Gastrocnemius medialis (tissue), 4 donors: ENCODE results near the gene CATSPER4. TPM values are rescaled to one million over a fixed set of nuclear protein-coding genes. Genes with fewer than 3 reads are reported as not detected.
"Not testable (repeated sequence)": the region's sequence is repeated elsewhere in the genome, so short reads cannot be mapped to it uniquely, and the experiment has no call there.

Source experiments
- ATAC-seq, 2 donors: fragments of 150-250 bp; one replicate each; pipeline ENCODE4 v1.9.1; 2016
- DNase-seq, 2 donors: peaks; one replicate each; pipeline ENCODE4 v3.0.0-alpha.2; 2019
- H3K27ac ChIP-seq, 4 donors: fragments of 200-600 bp; sonication (generic); 1 replicate in 1 of 4; 2 replicates in 3 of 4; pipeline ENCODE4 v1.5.1; 2016 to 2018; ENCODE audit warnings: mild to moderate bottlenecking in 2 of 4, moderate library complexity in 1 of 4
- H3K27me3 ChIP-seq, 3 donors: fragments of 200-600 bp; sonication (generic) in 2 of 3; 1 replicate in 1 of 3; 2 replicates in 2 of 3; pipeline versions ENCODE4 v1.5.1 to v1.6.0; 2016 to 2019; ENCODE audit warnings: mild to moderate bottlenecking in 1 of 3, moderate library complexity in 1 of 3
- H3K36me3 ChIP-seq, 2 donors: fragments of 200-600 bp; sonication (generic) in 1 of 2; one replicate each; pipeline ENCODE4 v1.5.1; 2017 to 2018
- H3K4me1 ChIP-seq, 2 donors: fragments of 200-600 bp; sonication (generic) in 1 of 2; one replicate each; pipeline ENCODE4 v1.5.1; 2016 to 2017; ENCODE audit warnings: mild to moderate bottlenecking in 2 of 2
- H3K4me3 ChIP-seq, 4 donors: fragments of 200-600 bp; sonication (generic) in 3 of 4; 1 replicate in 1 of 4; 2 replicates in 3 of 4; pipeline ENCODE4 v1.5.1; 2016 to 2019; ENCODE audit warnings: mild to moderate bottlenecking in 2 of 4
- H3K9me3 ChIP-seq, 3 donors: fragments of 200-600 bp; sonication (generic) in 2 of 3; 1 replicate in 1 of 3; 2 replicates in 2 of 3; pipeline ENCODE4 v1.5.1; 2016 to 2019
- POLR2A ChIP-seq, 2 donors: fragments of 450-650 bp; IDR thresholded peaks; one replicate each; pipeline ENCODE4 v1.6.1; 2017; ENCODE audit warnings: antibody characterized with exemption in 2 of 2, mild to moderate bottlenecking in 2 of 2, moderate library complexity in 2 of 2
- in situ Hi-C, 4 donors: fragments of 200-750 bp; cut with MboI; loops; one replicate each; pipeline versions ENCODE4 v1.15.0 to v1.8.0; 2017; ENCODE audit warnings: low sequenced_read_pairs in 4 of 4
- intact Hi-C: fragments of 100-400 bp; cut with DNase I; formaldehyde crosslinking; loops from one replicate; pipeline ENCODE4 v1.15.1; 2023; ENCODE audit warnings: low total_unique reads
- total RNA-seq, 4 donors: library from RNA; depleted of rRNA; stranded (reverse); fragments of >200 nt; gene quantifications; one replicate each; pipeline versions ENCODE4 v1.1.0 to v1.2.3, GENCODE V29; 2016
- TF ChIP-seq, protein P1 (sequence below), 5 experiments: fragments of 450-650 bp in 3 of 5; fragments of 200-600 bp in 2 of 5; sonication (generic) in 2 of 5; IDR thresholded peaks in 4 of 5; conservative IDR thresholded peaks in 1 of 5; 1 replicate in 4 of 5; 2 replicates in 1 of 5; pipeline ENCODE4 v1.5.1; 2016 to 2019; ENCODE audit warnings: antibody characterized with exemption in 5 of 5, mild to moderate bottlenecking in 3 of 5, moderate library complexity in 3 of 5

CATSPER4 gene
- total RNA-seq, 4 donors from 2014 or later: not detected

DNA sequence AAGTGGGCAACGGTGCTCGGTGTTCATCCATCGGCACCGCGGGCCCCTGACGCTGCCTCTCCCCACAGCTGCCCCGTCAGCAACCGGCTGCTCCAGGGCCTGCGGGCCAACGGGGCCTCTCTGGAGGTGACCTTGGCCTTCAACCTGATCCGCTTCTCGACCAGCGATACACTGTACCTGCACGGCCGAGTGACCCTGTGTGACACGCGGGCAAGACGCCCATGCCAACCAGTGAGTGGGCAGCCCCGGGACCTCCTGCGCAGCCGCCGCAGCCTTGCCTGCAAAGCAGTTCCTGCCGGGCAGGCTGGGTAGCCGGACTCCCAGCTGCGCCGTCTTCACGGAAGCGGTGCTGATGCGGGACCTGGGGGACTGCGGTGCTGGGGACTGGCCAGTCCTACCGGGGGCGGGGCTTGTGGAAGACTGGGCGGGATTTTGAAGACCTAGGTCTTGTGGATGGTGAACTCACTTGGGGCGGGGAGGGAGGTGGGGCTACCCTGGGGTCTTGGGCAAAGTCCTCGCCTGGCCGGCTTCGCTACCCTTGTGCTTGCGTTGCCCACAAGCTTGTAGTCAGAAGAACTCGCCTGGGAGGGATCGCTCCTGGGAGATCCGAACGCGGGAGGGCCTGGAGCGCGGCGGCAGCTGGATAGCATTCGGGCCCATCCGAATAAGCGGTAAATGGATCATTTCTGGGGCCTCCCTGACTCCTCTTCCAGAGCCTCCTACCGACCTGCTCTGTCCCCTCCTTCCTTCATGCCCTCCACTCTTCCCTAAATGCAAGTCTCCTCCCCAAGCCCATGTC, 34.8 kb downstream of the CATSPER4 start:
- DNase-seq (peak; percentile 27 to 80), ATAC-seq (peak; percentile 69 to 84)
- H3K4me3 ChIP-seq: peak overlapping the region; percentile 59 to 67 (median 60)
- H3K4me1 ChIP-seq: peaks cover 0 to 7% of the 10 kb centered on the region in 2 donors
- no peaks in the 10 kb centered on the region for H3K27me3 ChIP-seq
- TF ChIP-seq, protein P1, sequence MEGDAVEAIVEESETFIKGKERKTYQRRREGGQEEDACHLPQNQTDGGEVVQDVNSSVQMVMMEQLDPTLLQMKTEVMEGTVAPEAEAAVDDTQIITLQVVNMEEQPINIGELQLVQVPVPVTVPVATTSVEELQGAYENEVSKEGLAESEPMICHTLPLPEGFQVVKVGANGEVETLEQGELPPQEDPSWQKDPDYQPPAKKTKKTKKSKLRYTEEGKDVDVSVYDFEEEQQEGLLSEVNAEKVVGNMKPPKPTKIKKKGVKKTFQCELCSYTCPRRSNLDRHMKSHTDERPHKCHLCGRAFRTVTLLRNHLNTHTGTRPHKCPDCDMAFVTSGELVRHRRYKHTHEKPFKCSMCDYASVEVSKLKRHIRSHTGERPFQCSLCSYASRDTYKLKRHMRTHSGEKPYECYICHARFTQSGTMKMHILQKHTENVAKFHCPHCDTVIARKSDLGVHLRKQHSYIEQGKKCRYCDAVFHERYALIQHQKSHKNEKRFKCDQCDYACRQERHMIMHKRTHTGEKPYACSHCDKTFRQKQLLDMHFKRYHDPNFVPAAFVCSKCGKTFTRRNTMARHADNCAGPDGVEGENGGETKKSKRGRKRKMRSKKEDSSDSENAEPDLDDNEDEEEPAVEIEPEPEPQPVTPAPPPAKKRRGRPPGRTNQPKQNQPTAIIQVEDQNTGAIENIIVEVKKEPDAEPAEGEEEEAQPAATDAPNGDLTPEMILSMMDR (IDR thresholded peaks at IDR 0.05 in 4 of 5, conservative IDR thresholded peaks at IDR 0.05 in 1 of 5): no peak
- TF ChIP-seq POLR2A (IDR thresholded peaks at IDR 0.05): peak in 1 of 2 donors; percentile 22
- H3K36me3 ChIP-seq: no peaks in the 10 kb centered on the region
- peak overlapping the region; percentile 29 to 66 (median 63) for H3K27ac ChIP-seq
- intact Hi-C loops: no loop called here
- no peaks in the 10 kb centered on the region for H3K9me3 ChIP-seq
- in situ Hi-C loops: loop anchor here in 1 of 4 donors (5.0 kb wide), 1 partner anchor 53 kb away; the partner anchor contains the start of gene ZNF593OS

DNA sequence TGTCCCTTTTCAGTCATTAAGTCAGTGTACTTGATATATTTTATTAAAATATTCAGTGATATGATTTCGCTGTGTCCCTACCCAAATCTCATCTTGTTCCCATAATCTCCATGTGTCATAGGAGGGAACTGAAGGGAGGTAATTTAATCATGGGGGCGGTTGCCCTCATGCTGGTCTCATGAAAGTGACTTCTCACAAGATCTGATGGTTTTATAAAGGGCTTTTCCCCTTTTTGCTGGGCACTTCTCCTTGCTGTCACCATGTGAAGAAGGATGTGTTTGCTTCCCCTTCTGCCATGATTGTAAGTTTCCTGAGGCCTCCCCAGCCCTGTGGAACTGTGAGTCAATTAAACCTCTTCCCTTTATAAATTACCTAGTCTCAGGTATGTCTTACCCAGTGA, 40.3 kb downstream of the CATSPER4 start:
- H3K27ac ChIP-seq, DNase-seq, H3K36me3 ChIP-seq, ATAC-seq, H3K4me3 ChIP-seq, H3K9me3 ChIP-seq, H3K27me3 ChIP-seq: not testable (repeated sequence)
- H3K4me1 ChIP-seq: peaks cover 7 to 15% of the 10 kb centered on the region in 2 donors
- intact Hi-C loops (loop anchor here (5.0 to 10.0 kb wide), 2 partner anchors 193 to 1344 kb away; no protein-coding TSS in a partner anchor), in situ Hi-C loops (loop anchor here in 1 of 4 donors (5.0 kb wide), 1 partner anchor 63 kb away; the partner anchor contains the start of genes C1orf232 and ZNF593)

DNA sequence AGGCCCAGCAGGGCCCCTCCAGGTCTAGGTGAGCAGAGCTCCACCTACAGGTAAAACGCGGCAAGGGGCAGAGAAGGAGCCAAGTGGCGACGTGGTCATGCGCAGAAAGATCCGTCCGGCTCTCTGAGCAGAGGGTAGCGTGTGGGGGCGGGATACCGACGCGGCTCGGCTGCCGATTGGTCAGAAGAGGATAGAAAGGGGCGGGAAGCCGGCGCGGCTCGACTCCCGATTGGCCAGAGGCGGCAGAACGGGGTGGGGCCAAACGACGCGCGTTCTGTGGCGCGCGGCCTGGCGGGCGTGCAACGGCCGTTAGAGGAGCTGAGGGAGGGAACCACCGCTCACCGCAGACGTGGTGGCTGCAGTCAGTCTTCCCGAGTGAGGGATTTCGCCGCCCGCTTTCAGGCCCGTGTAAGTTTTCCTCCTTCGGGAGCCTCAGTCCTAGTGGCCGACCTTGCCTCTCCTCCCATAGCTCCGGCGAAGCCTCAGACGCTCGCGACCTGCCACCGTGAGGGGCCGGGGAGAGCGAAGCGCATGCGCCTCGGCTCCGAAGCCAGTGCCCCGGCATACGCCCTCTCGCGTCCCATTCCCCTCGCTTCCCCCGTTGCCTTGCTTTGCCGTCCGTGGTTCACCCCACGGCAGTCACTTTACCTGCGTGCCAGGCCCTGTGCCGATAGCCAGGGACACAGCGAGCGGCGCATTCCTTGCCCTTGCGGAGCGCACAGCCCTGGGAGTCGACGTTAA, 43.7 kb downstream of the CATSPER4 start, which contains the start of gene CEP85:
TSS of gene CEP85 (plus strand) at position 298 of the 741 bp plus-strand sequence. CDS start 5,584 bp downstream, outside the sequence.
- Histone ChIP-seq H3K4me3 (peak within 1 kb of the TSS; percentile 81 to 96 (median 90)), H3K27me3 (no peaks in the 10 kb centered on the region), H3K36me3 (no peaks in the 10 kb centered on the region), H3K4me1 (peaks cover 30 to 40% of the 10 kb centered on the region in 2 donors), H3K9me3 (no peaks in the 10 kb centered on the region), H3K27ac (peak within 1 kb of the TSS; percentile 97 to 99 (median 98))
- DNase-seq: peak; percentile 98 to 99
- peak; percentile 91 to 92 for ATAC-seq
- in situ Hi-C loops (loop anchor here in 1 of 4 donors (5.0 kb wide), 1 partner anchor 67 kb away; the partner anchor contains the start of genes C1orf232 and ZNF593), intact Hi-C loops (loop anchor here (1.0 to 10.0 kb wide), 6 partner anchors 41 to 1341 kb away; partner anchors contain the start of gene ZNF593)
- TF ChIP-seq, protein P1 (IDR thresholded peaks at IDR 0.05 in 4 of 5, conservative IDR thresholded peaks at IDR 0.05 in 1 of 5): peak; percentile 72 to 90 (median 89)
- TF ChIP-seq POLR2A (IDR thresholded peaks at IDR 0.05): peak; percentile 96 to 97

DNA sequence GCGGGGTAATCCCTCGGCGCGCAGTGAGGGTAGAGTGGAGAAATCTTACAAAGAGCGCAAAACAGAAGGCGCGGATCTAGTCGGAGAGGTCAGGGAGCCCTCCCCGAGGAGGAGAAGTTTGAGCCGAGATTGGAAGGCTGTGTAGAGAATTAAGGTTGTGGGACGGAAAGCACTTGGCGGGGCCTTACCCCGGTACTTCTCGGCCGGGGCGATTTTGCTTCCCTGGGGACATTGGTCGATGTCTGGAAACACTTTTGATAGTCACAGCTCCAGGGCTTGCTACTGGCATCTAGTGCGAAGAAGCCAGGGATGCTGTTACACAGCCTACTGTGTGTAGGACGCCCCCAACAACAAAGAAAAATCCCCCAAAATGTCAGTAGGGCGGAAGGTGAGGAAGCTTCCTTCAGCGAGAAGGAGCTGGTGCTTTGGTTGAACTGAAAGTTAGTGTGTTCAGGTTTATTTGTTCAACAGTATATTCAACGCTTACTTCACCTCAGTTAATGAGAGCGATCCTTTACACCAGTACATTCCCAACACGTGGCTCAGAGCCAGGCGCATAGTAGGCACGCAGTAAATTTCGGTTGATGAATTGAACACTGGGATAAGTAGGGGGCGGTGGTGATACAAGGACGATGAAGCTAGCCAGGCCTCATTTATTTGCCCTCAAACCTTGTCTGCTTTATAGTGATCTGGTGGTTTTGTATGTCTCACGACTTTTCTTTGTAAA, 44.4 kb downstream of the CATSPER4 start:
- peak overlapping the region; percentile 81 to 96 (median 90) for H3K4me3 ChIP-seq
- no peaks in the 10 kb centered on the region for H3K9me3 ChIP-seq
- TF ChIP-seq, protein P1 (IDR thresholded peaks at IDR 0.05 in 4 of 5, conservative IDR thresholded peaks at IDR 0.05 in 1 of 5): no peak
- no peak for TF ChIP-seq POLR2A (IDR thresholded peaks at IDR 0.05)
- H3K27ac ChIP-seq: peak overlapping the region; percentile 97 to 99 (median 98)
- H3K4me1 ChIP-seq: peaks cover 37 to 40% of the 10 kb centered on the region in 2 donors
- ATAC-seq (peak in 1 of 2 donors; percentile 12), DNase-seq (no peak)
- no peaks in the 10 kb centered on the region for H3K27me3 ChIP-seq
- in situ Hi-C loops (loop anchor here in 1 of 4 donors (5.0 kb wide), 1 partner anchor 68 kb away; the partner anchor contains the start of genes C1orf232 and ZNF593), intact Hi-C loops (loop anchor here (1.0 to 10.0 kb wide), 4 partner anchors 40 to 1340 kb away; partner anchors contain the start of gene PDIK1L)
- no peaks in the 10 kb centered on the region for H3K36me3 ChIP-seq
